ENCODE measurements around the gene ARHGAP45.

ARHGAP45 gene

GRCh38 chr19:1106841-1107660 is 40.1 kb downstream of the ARHGAP45 start:
- TF ChIP-seq CTCF (conservative IDR thresholded peaks at IDR 0.05; ENCODE audit: control insufficient read depth, insufficient read depth, low read depth, low read length) = peak; percentile 18
- peak; percentile 60 for DNase-seq (ENCODE audit: low read depth)
- H3K4me3 ChIP-seq (ENCODE audit: control insufficient read depth, low read depth, low read length) = no peak overlapping the region

GRCh38 chr19:1107661-1108261 is 40.8 kb downstream of the ARHGAP45 start:
- no peak for DNase-seq (ENCODE audit: low read depth)
- TF ChIP-seq CTCF (conservative IDR thresholded peaks at IDR 0.05; ENCODE audit: control insufficient read depth, insufficient read depth, low read depth, low read length) = no peak
- no peak overlapping the region for H3K4me3 ChIP-seq (ENCODE audit: control insufficient read depth, low read depth, low read length)

GRCh38 chr19:1108291-1109031 is 41.5 kb downstream of the ARHGAP45 start:
- no peak overlapping the region for H3K4me3 ChIP-seq (ENCODE audit: control insufficient read depth, low read depth, low read length)
- TF ChIP-seq CTCF (conservative IDR thresholded peaks at IDR 0.05; ENCODE audit: control insufficient read depth, insufficient read depth, low read depth, low read length) = no peak
- no peak for DNase-seq (ENCODE audit: low read depth)

- H3K4me3 ChIP-seq (ENCODE audit: control insufficient read depth, low read depth, low read length) = no peak overlapping the region
- DNase-seq (ENCODE audit: low read depth) = no peak
- TF ChIP-seq CTCF (conservative IDR thresholded peaks at IDR 0.05; ENCODE audit: control insufficient read depth, insufficient read depth, low read depth, low read length) = no peak
Measured at GRCh38 chr19:1109032-1109551, 42.1 kb downstream of the ARHGAP45 start.

- no peak for DNase-seq (ENCODE audit: low read depth)
- TF ChIP-seq CTCF (conservative IDR thresholded peaks at IDR 0.05; ENCODE audit: control insufficient read depth, insufficient read depth, low read depth, low read length) = no peak
- no peak overlapping the region for H3K4me3 ChIP-seq (ENCODE audit: control insufficient read depth, low read depth, low read length)
Measured at GRCh38 chr19:1109697-1110671, 43.0 kb downstream of the ARHGAP45 start.

Data from fibroblast of mammary gland (primary cell).